C4-2B (cell line): ENCODE data around the gene KCNQ5.

Experiments used
- ZFX ChIP-seq: fragments of 450-650 bp; IDR thresholded peaks from 2 replicates; pipeline ENCODE4 v1.6.1; 2017
- TF ChIP-seq, protein P1 (sequence below): fragments of 450-650 bp; conservative IDR thresholded peaks from 2 replicates; pipeline ENCODE4 v1.5.1; 2017; ENCODE audit warnings: mild to moderate bottlenecking

DNA sequence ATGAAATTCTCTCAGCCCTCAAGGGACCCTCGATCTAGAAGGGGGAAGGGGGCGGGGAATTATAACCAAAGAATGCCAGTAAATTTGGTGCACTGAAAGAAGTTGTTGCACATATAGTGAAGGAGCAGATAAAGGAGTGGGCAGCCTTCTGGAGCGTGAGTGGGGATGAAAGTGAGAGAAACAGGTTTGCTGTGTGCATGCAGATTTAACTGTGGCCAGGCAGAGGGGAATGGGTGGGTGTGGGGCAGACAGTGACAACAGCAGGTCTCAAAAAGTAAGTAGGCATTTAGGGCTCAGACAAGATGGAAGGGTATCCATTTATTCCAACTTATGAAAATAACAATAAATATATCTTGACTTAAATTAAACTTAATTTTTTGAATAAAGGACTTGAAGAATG, 149.1 kb downstream of the KCNQ5 start:
- no peak for TF ChIP-seq ZFX
- TF ChIP-seq, protein P1, sequence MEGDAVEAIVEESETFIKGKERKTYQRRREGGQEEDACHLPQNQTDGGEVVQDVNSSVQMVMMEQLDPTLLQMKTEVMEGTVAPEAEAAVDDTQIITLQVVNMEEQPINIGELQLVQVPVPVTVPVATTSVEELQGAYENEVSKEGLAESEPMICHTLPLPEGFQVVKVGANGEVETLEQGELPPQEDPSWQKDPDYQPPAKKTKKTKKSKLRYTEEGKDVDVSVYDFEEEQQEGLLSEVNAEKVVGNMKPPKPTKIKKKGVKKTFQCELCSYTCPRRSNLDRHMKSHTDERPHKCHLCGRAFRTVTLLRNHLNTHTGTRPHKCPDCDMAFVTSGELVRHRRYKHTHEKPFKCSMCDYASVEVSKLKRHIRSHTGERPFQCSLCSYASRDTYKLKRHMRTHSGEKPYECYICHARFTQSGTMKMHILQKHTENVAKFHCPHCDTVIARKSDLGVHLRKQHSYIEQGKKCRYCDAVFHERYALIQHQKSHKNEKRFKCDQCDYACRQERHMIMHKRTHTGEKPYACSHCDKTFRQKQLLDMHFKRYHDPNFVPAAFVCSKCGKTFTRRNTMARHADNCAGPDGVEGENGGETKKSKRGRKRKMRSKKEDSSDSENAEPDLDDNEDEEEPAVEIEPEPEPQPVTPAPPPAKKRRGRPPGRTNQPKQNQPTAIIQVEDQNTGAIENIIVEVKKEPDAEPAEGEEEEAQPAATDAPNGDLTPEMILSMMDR, result no peak
